Naive thymus-derived CD8-positive, alpha-beta T cell (primary cell): ENCODE data around the gene AGFG2. TPM values are rescaled to one million over a fixed set of nuclear protein-coding genes. Genes with fewer than 3 reads are reported as not detected.

ENCODE experiments used
- ATAC-seq, 2 donors: fragments of 150-1000 bp; cut with Tn5 transposase in 1 of 2; sonication (Bioruptor Pico), chemical (Tn5 transposase) in 1 of 2; 1 replicate in 1 of 2; 2 replicates in 1 of 2; pipeline ENCODE4 v1.10.0; 2021; ENCODE audit warnings: mild to moderate bottlenecking in 2 of 2, moderate library complexity in 2 of 2
- POLR2A ChIA-PET: fragments of 350-600 bp; sonication (Branson Sonifier 250); formaldehyde crosslinking; loops from one replicate; lab custom pipeline; 2021; ENCODE audit warnings: antibody characterized with exemption; lab: Charles Lee
- DNase-seq, 10 donors: peaks; one replicate each; pipeline versions ENCODE4 v3.0.0 to v3.0.0-alpha.2; 2020 to 2022
- H3K27ac Mint-ChIP-seq, 10 donors: one replicate each; pipeline ENCODE4 v1.8.0; 2020 to 2022; ENCODE audit warnings: mild to moderate bottlenecking in 10 of 10, mixed read lengths in 10 of 10, moderate library complexity in 4 of 10, inconsistent platforms in 1 of 10
- H3K27me3 Mint-ChIP-seq, 5 donors: one replicate each; pipeline ENCODE4 v1.8.0; 2021 to 2022; ENCODE audit warnings: mixed read lengths in 5 of 5
- H3K36me3 Mint-ChIP-seq, 3 donors: one replicate each; pipeline ENCODE4 v1.8.0; 2020 to 2022; ENCODE audit warnings: mixed read lengths in 3 of 3, mild to moderate bottlenecking in 2 of 3, inconsistent platforms in 1 of 3
- H3K4me1 Mint-ChIP-seq, 4 donors: one replicate each; pipeline ENCODE4 v1.8.0; 2021 to 2022; ENCODE audit warnings: mixed read lengths in 4 of 4
- H3K4me3 Mint-ChIP-seq, 10 donors: one replicate each; pipeline ENCODE4 v1.8.0; 2020 to 2022; ENCODE audit warnings: mild to moderate bottlenecking in 10 of 10, mixed read lengths in 10 of 10, moderate library complexity in 6 of 10, inconsistent platforms in 1 of 10
- H3K9me3 Mint-ChIP-seq, 9 donors: one replicate each; pipeline ENCODE4 v1.8.0; 2020 to 2022; ENCODE audit warnings: mixed read lengths in 9 of 9, mild to moderate bottlenecking in 3 of 9, inconsistent platforms in 1 of 9, moderate library complexity in 1 of 9
- polyA plus RNA-seq, 3 donors: library from polyadenylated mRNA; unstranded; fragments of 300-500 nt; fragmentation: Illumina TruSeq; gene quantifications; one replicate each; pipeline ENCODE4 v1.2.3, GENCODE V29; 2021
- total RNA-seq, 8 experiments: library from RNA in 2 of 8; stranded (reverse) in 2 of 8; gene quantifications; one replicate each; pipeline ENCODE4 v1.2.3 and lab custom pipeline; 2021 to 2026

The AGFG2 gene
- total and polyA plus RNA-seq, 5 experiments from 2014 or later: 5.8 to 22.0 (median 13.6) TPM

- Mint-ChIP-seq H3K27me3 (no peaks in the 10 kb centered on the region), H3K36me3 (peaks cover 0 to 6% (median 0%) of the 10 kb centered on the region in 3 donors), H3K4me1 (peaks cover 10 to 23% (median 21%) of the 10 kb centered on the region in 4 donors), H3K4me3 (peak within 1 kb of the TSS; percentile 95 to 100 (median 98)), H3K27ac (peak within 1 kb of the TSS; percentile 96 to 100 (median 100)), H3K9me3 (no peaks in the 10 kb centered on the region)
- POLR2A ChIA-PET: interaction anchor here (0.7 to 6.7 kb wide), 27 partner anchors 9 to 354 kb away, joined by 3 to 128 read pairs (median 7); partner anchors contain the start of genes FBXO24, GIGYF1, GNB2 and LRCH4
- peak; percentile 95 to 100 (median 98) for DNase-seq
- peak; percentile 89 to 92 for ATAC-seq
Measured at GRCh38 chr7:100611983-100612729, 73.2 kb downstream of the AGFG2 start, which contains the start of gene MOSPD3. Gene MOSPD3 (plus strand): TSS chr7:100612540. CDS start chr7:100612792, 252 bp downstream.

DNA sequence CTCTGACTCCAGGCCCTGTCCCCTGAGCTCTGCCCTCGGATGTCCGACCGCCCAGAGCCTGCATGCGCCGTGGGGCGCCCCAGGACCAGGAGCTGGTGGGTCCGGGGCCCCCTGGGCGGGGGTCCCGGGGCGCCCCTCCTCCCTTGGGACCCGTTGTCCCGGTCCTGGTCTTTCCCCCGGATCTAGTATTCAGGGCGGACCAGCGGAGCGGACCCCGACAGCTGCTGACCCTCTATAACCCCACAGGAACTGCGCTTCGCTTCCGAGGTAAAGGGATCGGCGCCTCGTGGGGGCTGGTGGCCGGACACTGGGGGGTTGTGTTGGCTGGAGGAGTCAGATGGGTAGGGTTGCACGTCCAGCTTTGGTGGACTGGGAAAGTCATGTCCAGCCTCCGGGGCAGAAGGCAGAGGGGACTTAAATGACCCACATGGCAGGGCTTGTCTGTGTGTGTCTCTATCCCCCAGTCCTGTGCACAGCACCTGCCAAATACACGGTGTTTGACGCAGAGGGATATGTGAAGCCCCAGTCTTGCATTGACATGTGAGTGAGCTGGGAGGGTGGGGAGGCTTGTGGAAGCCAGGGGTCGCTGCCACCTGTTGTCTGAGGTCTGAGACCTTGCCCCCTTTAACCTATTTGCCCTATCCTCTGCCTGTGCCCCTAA, 73.9 kb downstream of the AGFG2 start:
- no peaks in the 10 kb centered on the region for H3K27me3 Mint-ChIP-seq
- H3K9me3 Mint-ChIP-seq: no peaks in the 10 kb centered on the region
- H3K36me3 Mint-ChIP-seq: peaks cover 0 to 6% (median 0%) of the 10 kb centered on the region in 3 donors
- peaks cover 10 to 23% (median 21%) of the 10 kb centered on the region in 4 donors for H3K4me1 Mint-ChIP-seq
- peak overlapping the region; percentile 31 to 98 (median 90) for H3K27ac Mint-ChIP-seq
- peak overlapping the region; percentile 82 to 99 (median 96) for H3K4me3 Mint-ChIP-seq
- DNase-seq (peak in 7 of 10 donors; percentile 29 to 67 (median 47)), ATAC-seq (peak in 1 of 2 donors; percentile 17)
- POLR2A ChIA-PET: interaction anchor here (0.6 to 6.7 kb wide), 27 partner anchors 8 to 262 kb away, joined by 3 to 128 read pairs (median 7); partner anchors contain the start of genes FBXO24, GIGYF1, GNB2 and LRCH4

- no peak for DNase-seq
- peak overlapping the region in 5 of 10 donors; percentile 3 to 88 (median 53) for H3K27ac Mint-ChIP-seq
Measured at GRCh38 chr7:100613412-100614175, 74.6 kb downstream of the AGFG2 start.

DNA sequence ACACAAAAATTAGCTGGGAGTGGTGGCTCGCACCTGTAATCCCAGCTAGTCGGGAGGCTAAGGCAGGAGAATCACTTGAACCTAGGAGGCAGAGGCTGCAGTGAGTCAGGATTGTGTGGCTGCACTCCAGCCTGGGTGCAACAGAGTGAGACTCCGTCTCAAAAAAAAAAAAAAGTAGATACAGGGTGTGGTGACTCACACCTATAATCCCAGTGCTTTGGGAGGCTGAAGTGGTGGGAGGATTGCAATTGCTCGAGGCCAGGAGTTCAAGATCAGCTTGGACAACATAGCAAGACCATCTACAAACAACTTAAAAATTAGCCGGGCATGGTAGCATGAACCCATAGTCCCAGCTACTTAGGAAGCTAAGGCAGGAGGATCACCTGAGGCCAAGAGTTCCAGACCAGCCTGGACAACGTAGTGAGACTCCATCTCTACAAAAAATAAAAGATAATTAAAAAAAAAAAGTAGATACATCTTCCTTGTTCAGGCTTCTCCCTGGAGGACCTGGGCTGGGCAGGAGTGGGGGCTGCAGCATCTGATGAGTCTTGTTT, 75.4 kb downstream of the AGFG2 start:
- ATAC-seq (no peak), DNase-seq (no peak)
- Mint-ChIP-seq H3K27me3 (no peaks in the 10 kb centered on the region), H3K9me3 (no peaks in the 10 kb centered on the region), H3K4me3 (peak overlapping the region in 4 of 10 donors; percentile 43 to 95 (median 88)), H3K27ac (peak overlapping the region in 1 of 10 donors; percentile 4), H3K36me3 (peaks cover 0 to 6% (median 0%) of the 10 kb centered on the region in 3 donors), H3K4me1 (peaks cover 9 to 23% (median 20%) of the 10 kb centered on the region in 4 donors)
- POLR2A ChIA-PET: interaction anchor here (0.7 to 6.7 kb wide), 8 partner anchors 9 to 725 kb away, joined by 3 to 128 read pairs (median 12); partner anchors contain the start of genes FBXO24 and LRCH4

More at GRCh38 chr7:100613412-100614175, 74.6 kb downstream of the AGFG2 start:
- H3K27me3 Mint-ChIP-seq: no peaks in the 10 kb centered on the region
- H3K36me3 Mint-ChIP-seq: peaks cover 0 to 6% (median 0%) of the 10 kb centered on the region in 3 donors
- H3K4me1 Mint-ChIP-seq: peaks cover 10 to 23% (median 21%) of the 10 kb centered on the region in 4 donors
- peak overlapping the region; percentile 61 to 97 (median 88) for H3K4me3 Mint-ChIP-seq
- no peak for ATAC-seq
- H3K9me3 Mint-ChIP-seq: no peaks in the 10 kb centered on the region
- POLR2A ChIA-PET: interaction anchor here (0.6 to 6.7 kb wide), 16 partner anchors 8 to 724 kb away, joined by 3 to 128 read pairs (median 10); partner anchors contain the start of genes FBXO24, GIGYF1, LRCH4 and MEPCE

Other genes starting within 250 kb of the AGFG2 start
- not detected for gene SPDYE3, start 231.5 kb upstream of the AGFG2 start, total RNA-seq
- gene SPDYE3, start 231.5 kb upstream of the AGFG2 start, polyA plus RNA-seq: 10 to 100 TPM in 1 of 3 donors, 1 to 10 TPM in 2; 4.8 to 10.9 (median 7.7) TPM
- 100 to 1,000 TPM; 129 to 130 TPM for gene PILRB, start 181.1 kb upstream of the AGFG2 start, total RNA-seq
- 10 to 100 TPM in 1 of 3 donors, 1 to 10 TPM in 2; 2.5 to 14.6 (median 3.3) TPM for gene PILRB, start 181.1 kb upstream of the AGFG2 start, polyA plus RNA-seq
- 10 to 100 TPM in 1 of 2 experiments, 1 to 10 TPM in 1; 8.6 to 10.6 TPM for gene PILRA, start 165.7 kb upstream of the AGFG2 start, total RNA-seq
- under 1 TPM; 0.35 to 0.63 (median 0.60) TPM for gene PILRA, start 165.7 kb upstream of the AGFG2 start, polyA plus RNA-seq
- gene ZCWPW1, start 110.5 kb upstream of the AGFG2 start, total RNA-seq: 10 to 100 TPM; 15.6 to 18.4 TPM
- gene ZCWPW1, start 110.5 kb upstream of the AGFG2 start, polyA plus RNA-seq: 1 to 10 TPM; 3.1 to 9.3 (median 5.5) TPM
- 10 to 100 TPM; 64.8 to 66.8 TPM for gene MEPCE, start 109.4 kb upstream of the AGFG2 start, total RNA-seq
- gene MEPCE, start 109.4 kb upstream of the AGFG2 start, polyA plus RNA-seq: 10 to 100 TPM in 2 of 3 donors, 1 to 10 TPM in 1; 9.7 to 15.8 (median 11.3) TPM
- gene PPP1R35, start 102.7 kb upstream of the AGFG2 start, total RNA-seq: 10 to 100 TPM; 63.8 to 73.0 TPM
- gene PPP1R35, start 102.7 kb upstream of the AGFG2 start, polyA plus RNA-seq: 10 to 100 TPM; 20.7 to 40.6 (median 27.0) TPM
- 1 to 10 TPM; 4.0 to 4.5 TPM for gene SPACDR, start 74.9 kb upstream of the AGFG2 start, total RNA-seq
- gene SPACDR, start 74.9 kb upstream of the AGFG2 start, polyA plus RNA-seq: under 1 TPM in 2 of 3 donors, not detected in 1; 0.28 to 0.56 TPM
- gene TSC22D4, start 60.0 kb upstream of the AGFG2 start, total RNA-seq: 100 to 1,000 TPM; 128 to 129 TPM
- 10 to 100 TPM; 30.3 to 35.9 (median 31.0) TPM for gene TSC22D4, start 60.0 kb upstream of the AGFG2 start, polyA plus RNA-seq
- under 1 TPM in 1 of 2 experiments, not detected in 1; 0.44 TPM for gene NYAP1, start 55.3 kb upstream of the AGFG2 start, total RNA-seq
- not detected for gene NYAP1, start 55.3 kb upstream of the AGFG2 start, polyA plus RNA-seq
- 100 to 1,000 TPM; 102 to 118 TPM for gene SAP25, start 34.7 kb downstream of the AGFG2 start, total RNA-seq
- gene SAP25, start 34.7 kb downstream of the AGFG2 start, polyA plus RNA-seq: under 1 TPM in 1 of 3 donors, not detected in 2; 0.42 TPM
- 100 to 1,000 TPM; 447 to 454 TPM for gene LRCH4, start 46.9 kb downstream of the AGFG2 start, total RNA-seq
- 100 to 1,000 TPM; 131 to 180 (median 153) TPM for gene LRCH4, start 46.9 kb downstream of the AGFG2 start, polyA plus RNA-seq
- gene FBXO24, start 47.1 kb downstream of the AGFG2 start, total RNA-seq: 1 to 10 TPM; 2.5 to 3.6 TPM
- gene FBXO24, start 47.1 kb downstream of the AGFG2 start, polyA plus RNA-seq: under 1 TPM; 0.60 to 0.95 (median 0.61) TPM
- gene PCOLCE, start 63.2 kb downstream of the AGFG2 start, total RNA-seq: 10 to 100 TPM in 1 of 2 experiments, 1 to 10 TPM in 1; 8.3 to 12.5 TPM
- 1 to 10 TPM in 1 of 3 donors, under 1 TPM in 2; 0.25 to 1.3 (median 0.64) TPM for gene PCOLCE, start 63.2 kb downstream of the AGFG2 start, polyA plus RNA-seq
- 10 to 100 TPM; 13.0 to 16.4 TPM for gene MOSPD3, start 73.3 kb downstream of the AGFG2 start, total RNA-seq
- 10 to 100 TPM; 16.0 to 21.0 (median 20.0) TPM for gene MOSPD3, start 73.3 kb downstream of the AGFG2 start, polyA plus RNA-seq
- 1 to 10 TPM; 2.6 to 5.9 TPM for gene TFR2, start 102.3 kb downstream of the AGFG2 start, total RNA-seq
- gene TFR2, start 102.3 kb downstream of the AGFG2 start, polyA plus RNA-seq: 1 to 10 TPM in 1 of 3 donors, under 1 TPM in 2; 0.51 to 1.3 (median 0.79) TPM
- gene ACTL6B, start 117.2 kb downstream of the AGFG2 start, total RNA-seq: not detected
- not detected for gene ACTL6B, start 117.2 kb downstream of the AGFG2 start, polyA plus RNA-seq
- gene GNB2, start 134.5 kb downstream of the AGFG2 start, total RNA-seq: 100 to 1,000 TPM; 117 to 118 TPM
- gene GNB2, start 134.5 kb downstream of the AGFG2 start, polyA plus RNA-seq: 10 to 100 TPM; 34.8 to 42.4 (median 42.1) TPM
- gene GIGYF1, start 155.0 kb downstream of the AGFG2 start, total RNA-seq: 100 to 1,000 TPM; 118 to 122 TPM
- gene GIGYF1, start 155.0 kb downstream of the AGFG2 start, polyA plus RNA-seq: 1 to 10 TPM in 2 of 3 donors, under 1 TPM in 1; 0.83 to 3.0 (median 1.0) TPM
- 10 to 100 TPM; 16.9 to 17.5 TPM for gene POP7, start 166.9 kb downstream of the AGFG2 start, total RNA-seq
- 10 to 100 TPM; 32.6 to 41.7 (median 33.0) TPM for gene POP7, start 166.9 kb downstream of the AGFG2 start, polyA plus RNA-seq
- gene EPO, start 181.3 kb downstream of the AGFG2 start, total RNA-seq: not detected
- not detected for gene EPO, start 181.3 kb downstream of the AGFG2 start, polyA plus RNA-seq
- gene ZAN, start 194.4 kb downstream of the AGFG2 start, total RNA-seq: not detected
- under 1 TPM in 1 of 3 donors, not detected in 2; 0.05 TPM for gene ZAN, start 194.4 kb downstream of the AGFG2 start, polyA plus RNA-seq